H1 (cell line): ENCODE data around the gene COPS2. TPM values are rescaled to one million over a fixed set of nuclear protein-coding genes. Genes with fewer than 3 reads are reported as not detected.

Source experiments
- CTCF ChIA-PET: fragments of 300-600 bp; sonication (Branson Sonifier 250); formaldehyde crosslinking; loops from one replicate; lab custom pipeline; 2021; ENCODE audit not compliant: partially characterized antibody; lab: Charles Lee
- POLR2A ChIA-PET: fragments of 300-600 bp; sonication (Branson Sonifier 250); formaldehyde crosslinking; loops from one replicate; lab custom pipeline; 2021; ENCODE audit warnings: inconsistent platforms; ENCODE audit not compliant: partially characterized antibody; lab: Charles Lee
- DNase-seq, 2 experiments: peaks; one replicate each; pipeline versions ENCODE4 v3.0.0 to v3.0.0-alpha.2; 2010 to 2022; ENCODE audit warnings: low spot score in 2 of 2, low read depth in 1 of 2, mixed read lengths in 1 of 2
- FAIRE-seq: peaks from 2 replicates; lab custom pipeline; 2011; peaks lifted over from hg19 to GRCh38; lab: Jason Lieb, UNC
- H2AFZ ChIP-seq: 2 replicates; pipeline ENCODE4 v1.8.1; 2012; ENCODE audit warnings: low read length, inconsistent platforms
- H2AK5ac ChIP-seq: 2 replicates; pipeline ENCODE4 v1.6.1; 2013; ENCODE audit warnings: low read depth, low read length
- H2BK120ac ChIP-seq: replicated peaks from 2 replicates; pipeline ENCODE3; 2013; ENCODE audit warnings: low read depth, low read length, inconsistent platforms
- H2BK12ac ChIP-seq: 2 replicates; pipeline ENCODE4 v1.6.1; 2013; ENCODE audit warnings: low read depth, low read length
- H2BK15ac ChIP-seq: 2 replicates; pipeline ENCODE4 v1.6.1; 2013; ENCODE audit warnings: low read length
- H2BK20ac ChIP-seq: 2 replicates; pipeline ENCODE4 v1.6.1; 2013; ENCODE audit warnings: low read length
- H2BK5ac ChIP-seq: 2 replicates; pipeline ENCODE4 v1.6.1; 2013; ENCODE audit warnings: low read depth, low read length
- H3K14ac ChIP-seq: 2 replicates; pipeline ENCODE4 v1.6.1; 2013; ENCODE audit warnings: inconsistent platforms; ENCODE audit not compliant: insufficient read length
- H3K18ac ChIP-seq: 2 replicates; pipeline ENCODE4 v1.6.1; 2013; ENCODE audit warnings: low read length; ENCODE audit errors: extremely low read depth
- H3K23ac ChIP-seq: 2 replicates; pipeline ENCODE4 v1.6.1; 2013; ENCODE audit warnings: inconsistent platforms; ENCODE audit not compliant: insufficient read length
- H3K23me2 ChIP-seq: 2 replicates; pipeline ENCODE4 v1.6.1; 2013; ENCODE audit warnings: low read depth, low read length
- H3K27ac ChIP-seq: 2 replicates; pipeline ENCODE4 v1.6.1; 2011; ENCODE audit warnings: low read depth, low read length, inconsistent platforms
- H3K27me3 ChIP-seq, 4 experiments: replicated peaks in 1 of 4; 1 replicate in 1 of 4; 2 replicates in 3 of 4; pipeline versions ENCODE4 v1.6.1 to v1.8.1; 2011 to 2013; ENCODE audit warnings: low read length in 3 of 4, mild to moderate bottlenecking in 3 of 4, inconsistent platforms in 2 of 4, mixed read lengths in 2 of 4, moderate library complexity in 1 of 4; ENCODE audit not compliant: control insufficient read depth in 3 of 4, insufficient read depth in 3 of 4; ENCODE audit errors: extremely low read depth in 1 of 4
- H3K36me3 ChIP-seq, 4 experiments: 2 replicates each; pipeline versions ENCODE4 v1.6.1 to v1.8.1; 2011 to 2013; ENCODE audit warnings: mild to moderate bottlenecking in 4 of 4, low read length in 3 of 4, moderate library complexity in 2 of 4, control low read depth in 1 of 4, inconsistent platforms in 1 of 4; ENCODE audit not compliant: insufficient read depth in 4 of 4, control insufficient read depth in 2 of 4
- H3K4ac ChIP-seq: replicated peaks from 2 replicates; pipeline ENCODE3; 2013; ENCODE audit warnings: low read length, low read depth, mixed read lengths, inconsistent platforms; ENCODE audit not compliant: insufficient read length
- H3K4me1 ChIP-seq, 4 experiments: replicated peaks in 1 of 4; 1 replicate in 1 of 4; 2 replicates in 3 of 4; pipeline versions ENCODE4 v1.6.1 to v1.8.1; 2011 to 2013; ENCODE audit warnings: low read length in 3 of 4, inconsistent platforms in 2 of 4, mixed read lengths in 1 of 4; ENCODE audit not compliant: insufficient read depth in 4 of 4, control insufficient read depth in 3 of 4
- H3K4me2 ChIP-seq, 2 experiments: 2 replicates each; pipeline versions ENCODE4 v1.6.1 to v1.8.1; 2011 to 2013; ENCODE audit warnings: low read depth in 2 of 2, low read length in 2 of 2, control low read depth in 1 of 2, inconsistent platforms in 1 of 2, mild to moderate bottlenecking in 1 of 2; ENCODE audit not compliant: insufficient read depth in 1 of 2
- H3K4me3 ChIP-seq, 4 experiments: fragments of 200-600, 300-600 bp in 1 of 4; sonication (generic), shearing (Covaris generic), sonication (Bioruptor Twin) in 1 of 4; 2 replicates each; pipeline versions ENCODE4 v1.5.1 to v1.8.1; 2011 to 2016; ENCODE audit warnings: low read length in 4 of 4, low read depth in 3 of 4, control low read depth in 2 of 4, inconsistent platforms in 2 of 4, mild to moderate bottlenecking in 2 of 4, mixed read lengths in 1 of 4, moderate library complexity in 1 of 4; ENCODE audit not compliant: insufficient read depth in 2 of 4; ENCODE audit errors: extremely low read depth in 1 of 4
- H3K56ac ChIP-seq: replicated peaks from 2 replicates; pipeline ENCODE3; 2013; ENCODE audit warnings: low read depth, mild to moderate bottlenecking, mixed read lengths, low read length, inconsistent platforms; ENCODE audit not compliant: insufficient read length
- H3K79me1 ChIP-seq: 2 replicates; pipeline ENCODE4 v1.6.1; 2013; ENCODE audit warnings: low read depth, low read length, control low read depth
- H3K79me2 ChIP-seq, 2 experiments: 2 replicates each; pipeline versions ENCODE4 v1.6.1 to v1.8.1; 2012 to 2013; ENCODE audit warnings: low read length in 2 of 2, mild to moderate bottlenecking in 2 of 2, inconsistent platforms in 1 of 2; ENCODE audit not compliant: insufficient read depth in 2 of 2, control insufficient read depth in 1 of 2
- H3K9ac ChIP-seq, 4 experiments: replicated peaks in 1 of 4; 1 replicate in 1 of 4; 2 replicates in 3 of 4; pipeline versions ENCODE4 v1.6.1 to v1.8.1; 2011 to 2013; ENCODE audit warnings: low read depth in 3 of 4, low read length in 3 of 4, control low read depth in 2 of 4, mild to moderate bottlenecking in 2 of 4, moderate library complexity in 2 of 4, inconsistent platforms in 1 of 4; ENCODE audit errors: extremely low read depth in 1 of 4
- H3K9me3 ChIP-seq, 2 experiments: 2 replicates each; pipeline versions ENCODE4 v1.6.1 to v1.8.1; 2012 to 2013; ENCODE audit warnings: mild to moderate bottlenecking in 2 of 2, moderate library complexity in 2 of 2, control low read depth in 1 of 2, inconsistent platforms in 1 of 2, low read depth in 1 of 2, low read length in 1 of 2, mixed read lengths in 1 of 2; ENCODE audit not compliant: insufficient read depth in 2 of 2
- H4K20me1 ChIP-seq, 2 experiments: replicated peaks in 1 of 2; 2 replicates each; pipeline versions ENCODE3 to v1.8.1; 2011 to 2013; ENCODE audit warnings: inconsistent platforms in 2 of 2, low read length in 2 of 2, mild to moderate bottlenecking in 1 of 2; ENCODE audit not compliant: insufficient read depth in 2 of 2, control insufficient read depth in 1 of 2
- H4K5ac ChIP-seq: 2 replicates; pipeline ENCODE4 v1.6.1; 2013; ENCODE audit warnings: low read length, low read depth, mixed read lengths, inconsistent platforms; ENCODE audit not compliant: insufficient read length
- H4K8ac ChIP-seq: 2 replicates; pipeline ENCODE4 v1.8.0; 2013; ENCODE audit warnings: mild to moderate bottlenecking, moderate library complexity, low read length, inconsistent platforms; ENCODE audit not compliant: insufficient read depth; ENCODE audit errors: extremely low read depth
- H4K91ac ChIP-seq: replicated peaks from 2 replicates; pipeline ENCODE3; 2013; ENCODE audit warnings: low read length, mixed read lengths, inconsistent platforms; ENCODE audit not compliant: insufficient read length
- HDAC2 ChIP-seq, 2 experiments: fragments of 300-600 bp in 1 of 2; sonication (generic) in 1 of 2; IDR thresholded peaks; 2 replicates each; pipeline ENCODE4 v1.6.1; 2011 to 2012; ENCODE audit warnings: low read depth in 2 of 2, low read length in 2 of 2, mild to moderate bottlenecking in 2 of 2, moderate library complexity in 2 of 2, borderline replicate concordance in 1 of 2, inconsistent platforms in 1 of 2
- HDAC6 ChIP-seq: IDR thresholded peaks from one replicate; pipeline ENCODE4 v1.7.1; 2012; ENCODE audit warnings: low read depth, mild to moderate bottlenecking, inconsistent platforms, low read length, moderate library complexity
- JUND ChIP-seq: IDR thresholded peaks from 2 replicates; pipeline ENCODE4 v1.6.1; 2011; ENCODE audit warnings: mild to moderate bottlenecking, improper control_type of control experiment, low read length
- KDM4A ChIP-seq: IDR thresholded peaks from one replicate; pipeline ENCODE4 v1.7.1; 2012; ENCODE audit warnings: low read depth, mild to moderate bottlenecking, moderate library complexity, low read length, inconsistent platforms; ENCODE audit not compliant: severe bottlenecking
- NANOG ChIP-seq: IDR thresholded peaks from 2 replicates; pipeline ENCODE4 v1.6.1; 2011; ENCODE audit warnings: low read length, low read depth, mild to moderate bottlenecking, inconsistent platforms; ENCODE audit not compliant: insufficient read depth, poor library complexity, severe bottlenecking
- POLR2A ChIP-seq, 2 experiments: IDR thresholded peaks; 1 replicate in 1 of 2; 2 replicates in 1 of 2; pipeline ENCODE4 v1.6.1; 2011; ENCODE audit warnings: low read depth in 2 of 2, low read length in 2 of 2, mild to moderate bottlenecking in 2 of 2; ENCODE audit errors: control extremely low read depth in 1 of 2
- RAD21 ChIP-seq, 2 experiments: IDR thresholded peaks in 1 of 2; conservative IDR thresholded peaks in 1 of 2; 2 replicates each; pipeline ENCODE4 v1.6.1; 2011; ENCODE audit warnings: low read depth in 2 of 2, low read length in 2 of 2, improper control_type of control experiment in 1 of 2, inconsistent platforms in 1 of 2, mild to moderate bottlenecking in 1 of 2, moderate library complexity in 1 of 2
- RNF2 ChIP-seq: fragments of 200-900, 300-1000 bp; sonication (generic); IDR thresholded peaks from 2 replicates; pipeline ENCODE4 v1.7.1; 2016; ENCODE audit warnings: borderline replicate concordance, low read depth, mild to moderate bottlenecking, antibody characterized with exemption, low read length; ENCODE audit not compliant: poor library complexity, severe bottlenecking; ENCODE audit errors: missing control alignments
- SIX5 ChIP-seq: IDR thresholded peaks from 2 replicates; pipeline ENCODE4 v1.6.1; 2011; ENCODE audit warnings: mild to moderate bottlenecking, low read depth, low read length
- SP1 ChIP-seq: IDR thresholded peaks from 2 replicates; pipeline ENCODE4 v1.6.1; 2011; ENCODE audit warnings: low read depth, low read length
- SUZ12 ChIP-seq: fragments of 200-600 bp; sonication (generic); IDR thresholded peaks from 2 replicates; pipeline ENCODE4 v1.6.1; 2012; ENCODE audit warnings: mild to moderate bottlenecking, inconsistent platforms, low read length, moderate library complexity, mixed read lengths
- WGBS, 2 experiments: shearing (Covaris generic) in 1 of 2; methylation state at CpG; one replicate each; pipeline versions ENCODE4 v1.1.6 to v1.1.7; 2013 to 2015; ENCODE audit warnings: low lambda C conversion rate in 2 of 2, mixed read lengths in 2 of 2, inconsistent platforms in 1 of 2, low coverage in 1 of 2, missing lambda C conversion rate in 1 of 2; ENCODE audit not compliant: insufficient replicate concordance in 2 of 2, insufficient coverage in 1 of 2, insufficient read length in 1 of 2; ENCODE audit errors: extremely low coverage in 1 of 2, missing lambda C conversion rate in 1 of 2; 5-methylcytosine and 5-hydroxymethylcytosine counted together
- polyA plus RNA-seq, 7 experiments: library from polyadenylated mRNA; depleted of rRNA in 3 of 7; stranded (reverse) in 5 of 7; unstranded in 2 of 7; fragments of >200 nt in 5 of 7; fragments of 200-250 nt in 2 of 7; gene quantifications; 1 replicate in 5 of 7; 2 replicates in 1 of 7; 4 replicates in 1 of 7; pipeline versions ENCODE4 v1.2.1 to v1.2.3, GENCODE V29; 2011 to 2013; ENCODE audit warnings: missing spikeins in 2 of 7, mixed read lengths in 2 of 7
- total RNA-seq: library from RNA; stranded (reverse); fragmentation: NEBNext Ultra II Directional; extraction: Animal tissue kit (Norgen Biotek cat#: 25700); gene quantifications from 2 replicates; pipeline ENCODE4 v1.2.1, GENCODE V29; 2021
- TF ChIP-seq, protein P1 (sequence below): IDR thresholded peaks from 2 replicates; pipeline ENCODE4 v1.6.1; 2011; ENCODE audit warnings: low read length, improper control_type of control experiment

Gene COPS2
- total and polyA plus RNA-seq, 2 of the 8 experiments (the other 6 are each of a cell fraction or from before 2014, with no cell fraction given) = 17.7 to 85.1 TPM

DNA sequence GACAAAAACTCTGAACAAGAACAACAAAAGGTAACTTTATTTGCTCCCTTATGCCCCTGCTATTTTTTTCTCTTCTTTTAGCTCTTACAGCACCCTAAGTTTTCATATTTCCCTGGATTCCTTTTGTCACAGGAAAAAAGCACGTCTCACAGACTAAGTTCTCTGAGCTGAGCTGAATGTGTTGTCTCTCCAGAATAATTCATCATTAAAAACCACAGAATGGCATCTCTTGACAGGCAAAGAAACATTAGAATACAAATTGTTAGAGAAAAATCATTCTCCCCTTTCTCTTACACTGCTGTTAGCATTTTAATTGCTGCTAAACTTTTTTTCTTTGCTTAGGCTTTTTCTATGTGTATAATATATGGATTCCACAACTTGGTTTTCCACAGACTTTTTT, 60.5 kb downstream of the COPS2 start:
- no peak overlapping the region for H3K4me3 ChIP-seq
- no peaks in the 10 kb centered on the region for H3K36me3 ChIP-seq
- H3K14ac ChIP-seq = no peak overlapping the region
- H3K4me1 ChIP-seq = no peaks in the 10 kb centered on the region
- no peak overlapping the region for H4K8ac ChIP-seq
- TF ChIP-seq, protein P1, sequence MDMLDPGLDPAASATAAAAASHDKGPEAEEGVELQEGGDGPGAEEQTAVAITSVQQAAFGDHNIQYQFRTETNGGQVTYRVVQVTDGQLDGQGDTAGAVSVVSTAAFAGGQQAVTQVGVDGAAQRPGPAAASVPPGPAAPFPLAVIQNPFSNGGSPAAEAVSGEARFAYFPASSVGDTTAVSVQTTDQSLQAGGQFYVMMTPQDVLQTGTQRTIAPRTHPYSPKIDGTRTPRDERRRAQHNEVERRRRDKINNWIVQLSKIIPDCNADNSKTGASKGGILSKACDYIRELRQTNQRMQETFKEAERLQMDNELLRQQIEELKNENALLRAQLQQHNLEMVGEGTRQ = no peak
- TF ChIP-seq KDM4A (no peak), RAD21 (IDR thresholded peaks at IDR 0.05 in 1 of 2, conservative IDR thresholded peaks at IDR 0.05 in 1 of 2; ENCODE audit: low read depth in 2 of 2, low read length in 2 of 2) (no peak), POLR2A (IDR thresholded peaks at IDR 0.05; ENCODE audit: control extremely low read depth in 1 of 2, low read depth in 2 of 2, low read length in 2 of 2) (no peak), SP1 (no peak), NANOG (no peak), HDAC6 (no peak), HDAC2 (IDR thresholded peaks at IDR 0.05; ENCODE audit: borderline replicate concordance in 1 of 2, low read depth in 2 of 2, low read length in 2 of 2) (no peak), RNF2 (no peak), SIX5 (no peak), JUND (no peak), SUZ12 (no peak)
- TF ChIP-seq, all 59 proteins: peak for 0
- Histone ChIP-seq H3K9ac (no peak overlapping the region), H3K18ac (no peak overlapping the region), H3K9me3 (no peaks in the 10 kb centered on the region), H2BK5ac (no peak overlapping the region), H3K27ac (no peak overlapping the region), H2BK15ac (no peak overlapping the region), H4K5ac (no peak overlapping the region), H2AFZ (no peak overlapping the region), H2AK5ac (no peak overlapping the region), H4K91ac (no peak overlapping the region), H3K23ac (no peak overlapping the region), H4K20me1 (no peaks in the 10 kb centered on the region), H3K27me3 (no peaks in the 10 kb centered on the region), H2BK120ac (no peak overlapping the region), H3K79me1 (no peaks in the 10 kb centered on the region), H3K56ac (no peak overlapping the region), H2BK20ac (no peak overlapping the region), H3K23me2 (no peaks in the 10 kb centered on the region), H3K4ac (no peak overlapping the region), H3K4me2 (no peak overlapping the region), H2BK12ac (no peak overlapping the region), H3K79me2 (no peaks in the 10 kb centered on the region)
- ChIA-PET CTCF (interaction anchor here (0.6 kb wide), 1 partner anchor 137 kb away, joined by 3 read pairs; no protein-coding TSS in a partner anchor), POLR2A (interaction anchor here (1.1 kb wide), 1 partner anchor 9 kb away, joined by 4 read pairs; no protein-coding TSS in a partner anchor)
- no peak for FAIRE-seq
- WGBS, 2 experiments = 100% methylated on average over 1 of the region's 1 CpG; no CpG with 5 or more reads in 1 of the 2 experiments
- no peak for DNase-seq
